Prostate gland (tissue), 2 donors: ENCODE data around the gene PHKG2. TPM values are rescaled to one million over a fixed set of nuclear protein-coding genes. Genes with fewer than 3 reads are reported as not detected.

Experiments
- DNase-seq: peaks from one replicate; pipeline ENCODE4 v3.0.0-alpha.2; 2019; ENCODE audit warnings: low spot score
- H3K27ac ChIP-seq, 2 donors: fragments of 200-600 bp; sonication (generic); 2 replicates each; pipeline ENCODE4 v1.5.1; 2017 to 2019
- H3K27me3 ChIP-seq: fragments of 200-600 bp; sonication (generic); replicated peaks from 2 replicates; pipeline ENCODE4 v1.5.1; 2019; ENCODE audit not compliant: insufficient read depth
- H3K36me3 ChIP-seq, 2 donors: fragments of 200-600 bp; sonication (generic); 1 replicate in 1 of 2; 2 replicates in 1 of 2; pipeline versions ENCODE4 v1.5.1 to v1.8.1; 2017 to 2019
- H3K4me1 ChIP-seq: fragments of 200-600 bp; sonication (generic); replicated peaks from 2 replicates; pipeline ENCODE4 v1.5.1; 2019
- H3K4me3 ChIP-seq, 2 donors: fragments of 200-600 bp; sonication (generic); 2 replicates each; pipeline ENCODE4 v1.5.1; 2017 to 2019
- H3K9me3 ChIP-seq: fragments of 200-600 bp; sonication (generic); 2 replicates; pipeline ENCODE4 v1.5.1; 2017
- CTCF ChIP-seq, 4 experiments: fragments of 200-600 bp in 2 of 4; fragments of 450-650 bp in 2 of 4; sonication (generic) in 2 of 4; IDR thresholded peaks; 1 replicate in 3 of 4; 2 replicates in 1 of 4; pipeline ENCODE4 v1.5.1; 2016 to 2019; ENCODE audit warnings: antibody characterized with exemption in 4 of 4, mild to moderate bottlenecking in 2 of 4, moderate library complexity in 2 of 4
- POLR2A ChIP-seq: fragments of 450-650 bp; IDR thresholded peaks from one replicate; pipeline ENCODE4 v1.6.1; 2016; ENCODE audit warnings: antibody characterized with exemption, mild to moderate bottlenecking
- POLR2AphosphoS5 ChIP-seq: sonication (generic); formaldehyde crosslinking; IDR thresholded peaks from one replicate; pipeline ENCODE4 v1.6.1; 2017; ENCODE audit warnings: antibody characterized with exemption
- WGBS: methylation state at CpG from one replicate; pipeline ENCODE4 v1.1.5; 2018; 5-methylcytosine and 5-hydroxymethylcytosine counted together
- intact Hi-C: fragments of 100-400 bp; cut with DNase I; formaldehyde crosslinking; loops from one replicate; pipeline ENCODE4 v1.14.2; 2022
- total RNA-seq, 2 donors: library from RNA; depleted of rRNA; stranded (reverse); fragments of >200 nt; gene quantifications; one replicate each; pipeline ENCODE4 v1.1.0, GENCODE V29; 2016

Gene PHKG2
- total RNA-seq, 2 donors from 2014 or later = 37.2 to 45.2 TPM

GRCh38 chr16:30780549-30780948, 32.3 kb downstream of the PHKG2 start:
- Histone ChIP-seq H3K36me3 (peaks cover 0 to 14% of the 10 kb centered on the region in 2 donors), H3K27ac (no peak overlapping the region), H3K4me3 (no peak overlapping the region), H3K4me1 (no peaks in the 10 kb centered on the region), H3K27me3 (no peaks in the 10 kb centered on the region), H3K9me3 (no peaks in the 10 kb centered on the region)
- DNase-seq = no peak
- intact Hi-C loops = no loop called here
- WGBS = 76% methylated on average over 4 of the region's 4 CpGs
- TF ChIP-seq CTCF (IDR thresholded peaks at IDR 0.05) (no peak), POLR2AphosphoS5 (no peak), POLR2A (no peak)

GRCh38 chr16:30782486-30783279, 34.5 kb downstream of the PHKG2 start:
- 92% methylated on average over 63 of the region's 63 CpGs for WGBS
- TF ChIP-seq CTCF (IDR thresholded peaks at IDR 0.05) (no peak), POLR2A (no peak), POLR2AphosphoS5 (no peak)
- intact Hi-C loops = no loop called here
- H3K4me3 ChIP-seq = no peak overlapping the region
- H3K27ac ChIP-seq = no peak overlapping the region
- no peaks in the 10 kb centered on the region for H3K9me3 ChIP-seq
- H3K4me1 ChIP-seq = no peaks in the 10 kb centered on the region
- H3K27me3 ChIP-seq = no peaks in the 10 kb centered on the region
- H3K36me3 ChIP-seq = peaks cover 0 to 14% of the 10 kb centered on the region in 2 donors
- DNase-seq = no peak

- no peak overlapping the region for H3K27ac ChIP-seq
- no peaks in the 10 kb centered on the region for H3K4me1 ChIP-seq
- 95% methylated on average over 38 of the region's 57 CpGs for WGBS
- no peak for DNase-seq
- H3K36me3 ChIP-seq = peaks cover 0 to 14% of the 10 kb centered on the region in 2 donors
- TF ChIP-seq CTCF (IDR thresholded peaks at IDR 0.05) = no peak
- intact Hi-C loops = no loop called here
- H3K9me3 ChIP-seq = no peaks in the 10 kb centered on the region
- no peak overlapping the region for H3K4me3 ChIP-seq
- H3K27me3 ChIP-seq = no peaks in the 10 kb centered on the region
Measured at GRCh38 chr16:30783280-30784109, 35.3 kb downstream of the PHKG2 start.

- intact Hi-C loops = no loop called here
- Histone ChIP-seq H3K4me3 (no peak overlapping the region), H3K4me1 (no peaks in the 10 kb centered on the region), H3K27me3 (no peaks in the 10 kb centered on the region), H3K9me3 (no peaks in the 10 kb centered on the region), H3K27ac (no peak overlapping the region), H3K36me3 (peaks cover 0 to 14% of the 10 kb centered on the region in 2 donors)
- no peak for TF ChIP-seq POLR2A
- TF ChIP-seq CTCF (IDR thresholded peaks at IDR 0.05) = no peak
- TF ChIP-seq POLR2AphosphoS5 = no peak
- DNase-seq = no peak
- WGBS = 83% methylated on average over 18 of the region's 18 CpGs
Measured at GRCh38 chr16:30784215-30784614, 36.0 kb downstream of the PHKG2 start.
